K562 treated with DMSO at 1 percent for 4 hours (cell line): Measurements from ENCODE around the gene WASHC1. TPM values are rescaled to one million over a fixed set of nuclear protein-coding genes. Genes with fewer than 3 reads are reported as not detected.

Experiments used
- total RNA-seq: library from RNA; unstranded; fragments of 300-600 nt; gene quantifications from 2 replicates; pipeline ENCODE4 v1.2.3, GENCODE V29; 2022; ENCODE audit not compliant: insufficient read depth

WASHC1 gene
- 8.0 and 8.5 TPM in 2 replicates for total RNA-seq

GRCh38 chr9:29356-29755, at the start of gene WASHC1:
WASHC1 (minus strand) TSS chr9:29456; CDS start chr9:24999, 4,457 bp downstream.

Other genes starting within 250 kb of the WASHC1 start
- 2.0 and 2.5 TPM in 2 replicates for gene FOXD4, start 89.0 kb upstream of the WASHC1 start, total RNA-seq
- 6.4 and 9.7 TPM in 2 replicates for gene ZNG1A, start 149.6 kb upstream of the WASHC1 start, total RNA-seq
- gene DOCK8, start 185.4 kb upstream of the WASHC1 start, total RNA-seq = 41.3 and 42.7 TPM in 2 replicates